B cell (primary cell): ENCODE measurements around the gene TREH. TPM values are rescaled to one million over a fixed set of nuclear protein-coding genes. Genes with fewer than 3 reads are reported as not detected.

Source experiments
- ATAC-seq: fragments of 200-7000 bp; cut with Tn5 transposase; one replicate; pipeline ENCODE4 v1.10.0; 2021; ENCODE audit warnings: low read depth, mild to moderate bottlenecking, moderate number of reproducible peaks, moderate library complexity
- CTCF ChIA-PET: fragments of 350-600 bp; sonication (Branson Sonifier 250); formaldehyde crosslinking; loops from one replicate; lab custom pipeline; 2021; ENCODE audit warnings: antibody characterized with exemption, inconsistent platforms; lab: Charles Lee
- POLR2A ChIA-PET: fragments of 350-600 bp; sonication (Branson Sonifier 250); formaldehyde crosslinking; loops from one replicate; lab custom pipeline; 2021; ENCODE audit warnings: antibody characterized with exemption; lab: Charles Lee
- DNase-seq: peaks from one replicate; pipeline ENCODE4 v3.0.0; 2013
- H2AFZ ChIP-seq: 2 replicates; pipeline ENCODE4 v1.6.1; 2012; ENCODE audit warnings: mild to moderate bottlenecking, low read depth, low read length; ENCODE audit not compliant: insufficient read depth, poor library complexity, severe bottlenecking
- H3K27ac ChIP-seq, 2 donors: 1 replicate in 1 of 2; 2 replicates in 1 of 2; pipeline ENCODE4 v1.5.1; 2012 to 2013; ENCODE audit warnings: low read length in 2 of 2, mild to moderate bottlenecking in 2 of 2, moderate library complexity in 1 of 2
- H3K27me3 ChIP-seq, 4 experiments: fragments of 200-600 bp in 1 of 4; sonication (generic) in 1 of 4; replicated peaks in 1 of 4; 1 replicate in 2 of 4; 2 replicates in 2 of 4; pipeline versions ENCODE4 v1.6.1 to v1.7.0; 2013 to 2016; ENCODE audit warnings: low read length in 3 of 4, mild to moderate bottlenecking in 2 of 4, mixed read lengths in 1 of 4, moderate library complexity in 1 of 4; ENCODE audit not compliant: insufficient read depth in 4 of 4, control insufficient read depth in 3 of 4; ENCODE audit errors: control extremely low read depth in 1 of 4
- H3K36me3 ChIP-seq, 2 experiments: replicated peaks in 1 of 2; 1 replicate in 1 of 2; 2 replicates in 1 of 2; pipeline versions ENCODE4 v1.6.1 to v1.7.1; 2013; ENCODE audit warnings: low read length in 1 of 2; ENCODE audit not compliant: insufficient read depth in 2 of 2, control insufficient read depth in 1 of 2; ENCODE audit errors: control extremely low read depth in 1 of 2, extremely low read depth in 1 of 2
- H3K4me1 ChIP-seq, 2 donors: fragments of 200-600 bp in 1 of 2; sonication (generic) in 1 of 2; 1 replicate in 1 of 2; 2 replicates in 1 of 2; pipeline versions ENCODE4 v1.5.1 to v1.6.1; 2013 to 2017; ENCODE audit warnings: low read length in 2 of 2; ENCODE audit not compliant: control insufficient read depth in 2 of 2, insufficient read depth in 2 of 2
- H3K4me2 ChIP-seq: replicated peaks from 2 replicates; pipeline ENCODE3; 2012; ENCODE audit warnings: mild to moderate bottlenecking, low read depth, low read length; ENCODE audit not compliant: poor library complexity, severe bottlenecking
- H3K4me3 ChIP-seq, 5 experiments: fragments of 200-600 bp in 1 of 5; sonication (generic) in 1 of 5; 1 replicate in 3 of 5; 2 replicates in 2 of 5; pipeline versions ENCODE4 v1.5.1 to v1.7.0; 2011 to 2016; ENCODE audit warnings: low read length in 4 of 5, mild to moderate bottlenecking in 4 of 5, low read depth in 2 of 5, control low read depth in 1 of 5, moderate library complexity in 1 of 5; ENCODE audit not compliant: insufficient read depth in 1 of 5; ENCODE audit errors: control extremely low read depth in 1 of 5, extremely low read depth in 1 of 5
- H3K79me2 ChIP-seq: fragments of 200-600 bp; sonication (generic); one replicate; pipeline ENCODE4 v1.6.0; 2016; ENCODE audit warnings: low read length; ENCODE audit not compliant: control insufficient read depth, insufficient read depth
- H3K9ac ChIP-seq: fragments of 200-600 bp; sonication (generic); 2 replicates; pipeline ENCODE4 v1.6.1; 2017; ENCODE audit warnings: mild to moderate bottlenecking, low read length, moderate library complexity
- H3K9me3 ChIP-seq, 3 donors: one replicate each; pipeline versions ENCODE4 v1.6.1 to v1.7.1; 2013; ENCODE audit warnings: low read length in 2 of 3; ENCODE audit not compliant: control insufficient read depth in 2 of 3, insufficient read depth in 1 of 3; ENCODE audit errors: control extremely low read depth in 1 of 3
- H4K20me1 ChIP-seq: 2 replicates; pipeline ENCODE4 v1.6.0; 2012; ENCODE audit warnings: mild to moderate bottlenecking, low read length; ENCODE audit not compliant: insufficient read depth, control insufficient read depth, poor library complexity, severe bottlenecking
- H3K27ac Mint-ChIP-seq: one replicate; pipeline ENCODE4 v1.8.0; 2021; ENCODE audit warnings: mixed read lengths
- H3K27me3 Mint-ChIP-seq: one replicate; pipeline ENCODE4 v1.8.0; 2021; ENCODE audit warnings: mixed read lengths
- H3K4me1 Mint-ChIP-seq: one replicate; pipeline ENCODE4 v1.8.0; 2021; ENCODE audit warnings: mixed read lengths
- H3K4me3 Mint-ChIP-seq: one replicate; pipeline ENCODE4 v1.8.0; 2021; ENCODE audit warnings: mixed read lengths
- H3K9me3 Mint-ChIP-seq: one replicate; pipeline ENCODE4 v1.8.0; 2022; ENCODE audit warnings: mixed read lengths; ENCODE audit not compliant: insufficient read depth
- CTCF ChIP-seq: fragments of 200-600 bp; IDR thresholded peaks from one replicate; pipeline ENCODE4 v1.8.0; 2022; ENCODE audit warnings: antibody characterized with exemption, mild to moderate bottlenecking
- EZH2 ChIP-seq: IDR thresholded peaks from 2 replicates; pipeline ENCODE4 v1.6.1; 2012; ENCODE audit warnings: borderline replicate concordance, low read depth, mild to moderate bottlenecking, moderate library complexity, low read length; ENCODE audit not compliant: insufficient read depth, poor library complexity, severe bottlenecking
- WGBS: methylation state at CpG from one replicate; pipeline ENCODE4 v1.1.5; 2013; ENCODE audit warnings: missing lambda C conversion rate; ENCODE audit not compliant: insufficient coverage; 5-methylcytosine and 5-hydroxymethylcytosine counted together
- intact Hi-C: fragments of 100-400 bp; cut with micrococcal nuclease; formaldehyde crosslinking; loops from one replicate; pipeline ENCODE4 v1.10.0; 2022
- polyA plus RNA-seq: library from polyadenylated mRNA; depleted of rRNA; stranded (reverse); fragments of >200 nt; gene quantifications from 2 replicates; pipeline ENCODE4 v1.2.3, GENCODE V29; 2012
- total RNA-seq, 2 donors: library from RNA; stranded (reverse); fragments of 120-200 nt in 1 of 2; gene quantifications; 1 replicate in 1 of 2; 2 replicates in 1 of 2; pipeline versions ENCODE4 v1.2.3 to v1.2.4, GENCODE V29; 2013 to 2022

The TREH gene
- total and polyA plus RNA-seq, 2 donors (not counting 1 experiment from before 2014, with no cell fraction given), result not detected

GRCh38 chr11:118649941-118650340 is 29.5 kb downstream of the TREH start:
- CTCF ChIA-PET, result interaction anchor here (1.4 kb wide), 1 partner anchor 9 kb away, joined by 5 read pairs; no protein-coding TSS in a partner anchor
- no peaks in the 10 kb centered on the region for H3K27me3 ChIP-seq
- no peak overlapping the region for H2AFZ ChIP-seq
- POLR2A ChIA-PET, result no interaction called here
- H3K9me3 ChIP-seq, result no peaks in the 10 kb centered on the region
- H4K20me1 ChIP-seq, result no peaks in the 10 kb centered on the region
- H3K4me1 Mint-ChIP-seq, result no peaks in the 10 kb centered on the region
- H3K4me3 Mint-ChIP-seq, result no peak overlapping the region
- intact Hi-C loops, result no loop called here
- H3K36me3 ChIP-seq, result no peaks in the 10 kb centered on the region
- H3K9ac ChIP-seq, result no peak overlapping the region
- no peak overlapping the region for H3K27ac Mint-ChIP-seq
- H3K79me2 ChIP-seq, result no peaks in the 10 kb centered on the region
- ATAC-seq (no peak), DNase-seq (no peak)
- no peak for TF ChIP-seq CTCF
- H3K4me3 ChIP-seq, result no peak overlapping the region
- WGBS, result 96% methylated on average over 4 of the region's 10 CpGs
- H3K9me3 Mint-ChIP-seq, result no peaks in the 10 kb centered on the region
- H3K27ac ChIP-seq, result no peak overlapping the region
- H3K27me3 Mint-ChIP-seq, result peaks cover 4% of the 10 kb centered on the region
- H3K4me1 ChIP-seq, result no peaks in the 10 kb centered on the region
- no peak overlapping the region for H3K4me2 ChIP-seq

- intact Hi-C loops, result no loop called here
- no peaks in the 10 kb centered on the region for H3K36me3 ChIP-seq
- ATAC-seq (no peak), DNase-seq (no peak)
- peaks cover 4% of the 10 kb centered on the region for H3K27me3 Mint-ChIP-seq
- H3K79me2 ChIP-seq, result no peaks in the 10 kb centered on the region
- no peak overlapping the region for H3K4me3 ChIP-seq
- no peak overlapping the region for H3K4me2 ChIP-seq
- WGBS, result 100% methylated on average over 3 of the region's 5 CpGs
- no peaks in the 10 kb centered on the region for H3K4me1 Mint-ChIP-seq
- H3K4me3 Mint-ChIP-seq, result no peak overlapping the region
- no peaks in the 10 kb centered on the region for H3K27me3 ChIP-seq
- H3K4me1 ChIP-seq, result no peaks in the 10 kb centered on the region
- H3K27ac ChIP-seq, result no peak overlapping the region
- H3K27ac Mint-ChIP-seq, result no peak overlapping the region
- TF ChIP-seq CTCF (no peak), EZH2 (no peak)
- no peaks in the 10 kb centered on the region for H3K9me3 Mint-ChIP-seq
- no peak overlapping the region for H2AFZ ChIP-seq
- ChIA-PET POLR2A (interaction anchor here (0.5 to 0.6 kb wide), 2 partner anchors 99 to 502 kb away, joined by 3 to 4 read pairs; no protein-coding TSS in a partner anchor), CTCF (no interaction called here)
- H4K20me1 ChIP-seq, result no peaks in the 10 kb centered on the region
- H3K9me3 ChIP-seq, result no peaks in the 10 kb centered on the region
- H3K9ac ChIP-seq, result no peak overlapping the region
Observed at GRCh38 chr11:118648291-118648690, 31.2 kb downstream of the TREH start.
